Fibroblast of gingiva (primary cell): ENCODE data around the gene LPP.
A peak's percentile ranks its signal among the peaks of the same experiment; 100 is the strongest.

Experiments
- DNase-seq: peaks from one replicate; pipeline ENCODE4 v3.0.0-alpha.2; 2011; ENCODE audit warnings: low read depth

Gene LPP

DNA sequence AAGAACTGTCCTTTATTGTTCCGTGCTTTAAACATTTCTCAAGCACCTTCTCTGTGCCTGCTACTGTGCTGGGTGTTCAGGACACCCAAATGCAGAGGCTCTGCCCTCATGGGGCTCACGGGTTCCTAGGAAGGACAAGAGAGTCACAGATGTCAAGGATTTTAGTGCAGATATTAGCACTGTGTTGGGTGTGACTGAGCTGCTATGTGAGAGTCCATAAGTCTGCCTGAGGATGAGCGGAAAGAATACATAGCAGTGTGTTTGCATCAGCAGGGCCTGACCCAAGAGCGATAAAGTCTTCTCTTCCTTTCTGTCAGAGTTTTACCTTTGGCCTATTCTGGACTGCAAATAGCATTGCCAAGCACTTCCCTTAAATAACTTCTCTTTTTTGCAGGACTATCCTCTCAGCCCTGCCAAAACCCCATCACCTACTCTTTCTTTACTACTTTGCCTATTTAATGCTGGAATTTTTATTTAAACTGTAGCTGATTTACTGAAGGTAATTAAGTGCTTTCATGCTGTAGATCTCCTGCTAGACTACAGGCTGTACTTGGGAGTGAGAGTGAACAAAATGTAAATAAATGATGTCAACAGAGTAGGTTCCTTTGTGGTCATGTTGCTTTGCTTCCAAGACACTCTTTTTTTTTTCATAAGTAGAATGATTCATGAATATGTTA, 558.4 kb downstream of the LPP start:
- peak; percentile 68 for DNase-seq

DNA sequence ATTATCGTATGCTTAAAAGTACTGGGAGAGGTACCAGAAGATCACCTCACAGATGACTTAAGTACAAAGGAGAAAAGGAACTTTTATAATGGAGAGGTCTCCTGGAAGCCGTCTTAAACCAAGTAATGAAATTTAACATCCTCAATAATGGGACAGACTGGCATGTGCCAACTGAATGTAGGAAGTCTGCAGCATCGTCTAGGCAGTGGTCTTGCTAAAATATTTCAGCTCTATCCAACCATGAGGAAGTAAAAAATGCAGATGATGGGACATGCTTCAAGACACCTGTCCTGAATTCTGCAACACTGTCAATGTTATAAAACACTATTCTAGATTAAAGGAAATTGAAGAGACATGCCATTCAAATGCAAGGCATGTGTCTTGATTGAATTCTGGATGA, 559.0 kb downstream of the LPP start:
- DNase-seq, result no peak

DNA sequence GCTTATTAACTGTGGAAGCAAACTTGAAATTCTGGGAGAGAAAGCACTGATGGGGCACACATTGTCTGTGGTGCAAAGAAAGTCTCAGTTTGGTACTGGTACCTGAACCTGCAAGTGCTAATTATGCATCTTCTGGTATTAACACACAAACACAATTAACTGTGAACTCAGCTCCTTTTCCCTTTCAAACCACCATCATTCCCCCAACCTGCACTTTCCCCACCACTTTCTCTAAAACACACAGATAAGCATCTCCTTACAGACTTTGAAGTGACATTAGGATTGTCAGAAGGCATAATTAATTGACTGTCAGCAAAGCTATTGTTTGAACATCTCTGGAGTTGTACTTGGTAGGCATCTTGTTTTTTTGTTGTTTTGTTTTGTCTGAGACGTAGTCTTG, 565.6 kb downstream of the LPP start:
- DNase-seq, result no peak

DNA sequence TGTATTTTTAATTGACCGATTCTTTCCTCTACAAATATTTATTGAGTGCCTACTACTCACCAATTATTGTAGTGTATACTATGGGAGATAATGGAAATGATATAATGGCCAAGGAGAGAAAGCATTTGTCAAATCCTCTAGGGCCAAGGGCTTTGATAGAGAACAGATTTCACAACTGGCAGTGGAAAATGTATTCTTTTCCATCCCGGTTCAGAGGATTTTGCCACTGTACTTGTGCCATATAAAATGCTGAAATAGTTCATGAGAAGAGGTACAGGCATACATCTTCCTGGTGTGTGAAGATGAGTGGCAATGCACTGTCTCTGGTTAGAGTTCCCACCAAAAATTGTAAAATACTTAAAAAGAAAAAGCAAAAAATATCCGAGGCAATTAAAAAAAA, 566.3 kb downstream of the LPP start:
- no peak for DNase-seq

DNA sequence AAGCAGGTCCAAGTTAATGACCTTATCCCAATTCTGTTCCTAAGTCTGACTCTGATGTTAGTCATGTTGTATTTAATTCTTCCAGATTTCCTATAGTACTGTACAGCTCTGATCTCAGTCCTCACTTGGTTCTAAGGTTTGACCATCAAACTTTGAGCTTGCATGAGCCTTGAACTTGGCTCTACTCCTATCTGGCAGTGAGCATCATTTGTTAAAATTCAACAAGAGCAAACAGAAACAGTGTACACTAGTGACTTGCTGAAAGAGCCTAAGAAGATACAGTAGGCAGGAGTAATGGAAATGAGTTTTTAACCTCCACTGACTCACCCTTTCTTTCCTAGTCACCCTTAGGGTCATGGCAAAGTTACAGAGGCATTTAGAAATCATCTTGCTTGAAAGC, 566.7 kb downstream of the LPP start:
- DNase-seq, result peak; percentile 34

DNA sequence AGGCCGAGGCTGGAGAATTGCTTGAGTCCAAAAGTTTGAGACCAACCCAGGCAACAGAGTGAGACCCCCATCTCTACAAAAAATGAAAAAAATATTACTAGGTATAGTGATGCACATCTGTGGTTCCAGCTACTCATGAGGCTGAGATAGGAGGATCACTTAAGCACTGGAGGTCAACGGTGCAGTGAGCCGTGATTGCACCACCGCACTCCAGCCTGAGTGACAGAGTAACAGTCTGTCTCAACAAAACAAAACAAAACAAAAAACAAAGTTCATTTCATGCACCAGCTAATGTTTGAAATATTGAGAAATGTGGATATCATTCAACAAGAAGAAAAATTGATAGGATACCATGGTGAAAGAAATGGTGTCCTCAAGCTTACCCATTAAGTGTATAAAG, 567.4 kb downstream of the LPP start:
- no peak for DNase-seq

DNA sequence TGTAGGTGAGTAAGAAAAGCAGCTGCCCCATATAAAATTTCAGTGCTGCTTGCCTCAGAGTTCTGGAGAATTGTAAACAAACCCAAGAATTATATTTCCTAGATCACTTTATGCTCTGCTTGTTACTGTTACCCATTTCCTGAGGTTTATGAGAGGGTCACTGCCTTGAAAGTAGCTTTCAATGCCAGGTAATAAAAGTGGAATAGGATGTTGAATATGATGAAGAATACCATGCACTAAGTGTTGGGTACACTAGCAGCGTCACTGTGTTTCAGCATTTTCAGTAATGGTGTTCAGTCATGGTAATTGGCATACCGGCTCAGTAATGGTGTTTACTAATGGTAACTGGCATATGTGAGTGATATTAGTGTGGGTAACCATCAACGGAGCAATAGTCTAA, 568.0 kb downstream of the LPP start:
- DNase-seq, result no peak

DNA sequence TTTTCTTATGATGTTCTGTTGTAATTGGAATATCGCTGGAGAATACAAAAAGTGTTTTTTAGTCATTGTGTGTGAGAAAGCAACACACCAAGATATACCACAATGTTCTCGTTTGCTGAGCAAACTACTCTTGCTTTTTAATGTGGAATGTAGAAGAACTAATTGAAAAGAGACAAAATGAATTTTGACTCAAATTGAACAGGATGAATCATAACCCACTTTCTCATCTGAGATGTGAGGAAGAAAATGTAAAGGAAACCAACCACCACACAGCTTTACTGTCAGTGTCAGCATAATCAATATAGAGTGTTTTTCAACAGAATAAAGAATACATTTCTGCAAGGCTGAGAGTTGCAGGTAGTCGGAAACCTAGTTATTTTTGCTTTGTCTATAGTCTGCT, 569.0 kb downstream of the LPP start:
- DNase-seq, result no peak

DNA sequence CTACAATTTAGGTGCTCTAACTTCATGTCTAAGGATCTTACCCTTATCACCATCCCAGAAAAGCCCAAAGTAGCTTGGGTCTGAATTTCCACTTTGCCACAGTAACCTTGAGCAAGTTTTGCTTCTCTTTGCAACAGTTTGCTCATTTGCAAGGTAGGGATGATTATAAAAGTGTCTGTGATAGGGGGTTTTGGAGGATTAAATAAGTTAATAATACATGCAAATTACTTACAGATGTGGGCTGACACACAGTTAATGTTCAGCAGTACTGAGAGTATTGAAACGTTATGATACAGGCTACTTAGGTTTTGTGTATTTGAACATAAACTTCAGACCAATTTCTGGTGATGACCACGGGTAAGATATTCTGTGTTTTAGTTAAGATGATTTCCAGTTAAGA, 573.1 kb downstream of the LPP start:
- no peak for DNase-seq

DNA sequence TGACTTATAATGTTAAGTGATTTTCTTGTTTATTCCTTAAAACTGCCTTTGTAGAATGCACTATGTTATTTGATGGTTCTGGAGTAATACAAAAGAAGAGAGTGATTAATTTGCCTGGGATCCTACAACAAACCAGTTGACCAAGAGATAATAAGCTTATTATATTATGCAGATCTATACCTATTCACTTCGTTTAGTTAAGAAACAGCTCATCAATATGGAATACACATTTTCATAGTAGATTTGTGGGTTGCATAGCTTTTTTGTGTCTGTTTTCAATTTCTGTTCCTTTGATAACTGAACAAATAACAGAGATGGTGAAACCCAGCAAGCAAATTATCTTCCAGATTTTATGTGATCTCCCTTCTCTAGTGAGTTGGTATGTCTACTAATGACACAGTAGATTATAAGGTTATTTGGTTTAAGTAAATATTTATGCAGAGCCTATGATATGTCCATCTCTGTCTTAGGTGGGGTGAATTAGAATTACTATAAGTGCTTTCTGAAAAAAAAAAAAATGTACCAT, 574.5 kb downstream of the LPP start:
- no peak for DNase-seq

DNA sequence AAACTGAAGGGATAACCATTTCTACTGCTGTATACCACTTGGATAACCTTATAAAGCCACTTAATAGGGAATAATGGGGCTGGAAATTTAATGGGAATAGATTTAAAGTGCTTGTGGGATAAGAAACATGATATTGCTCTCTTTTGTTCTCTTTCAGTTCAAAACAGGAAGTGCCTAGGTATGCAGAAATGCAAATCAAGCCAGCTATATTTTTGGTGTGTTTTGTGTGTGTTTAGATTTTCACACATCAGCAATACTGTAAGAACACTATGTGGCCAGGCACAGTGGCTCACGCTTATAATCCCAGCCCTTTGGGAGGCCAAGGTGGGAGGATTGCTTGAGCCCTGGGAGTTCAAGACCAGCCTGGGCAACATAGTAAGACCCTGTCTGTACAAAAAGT, 575.5 kb downstream of the LPP start:
- no peak for DNase-seq

DNA sequence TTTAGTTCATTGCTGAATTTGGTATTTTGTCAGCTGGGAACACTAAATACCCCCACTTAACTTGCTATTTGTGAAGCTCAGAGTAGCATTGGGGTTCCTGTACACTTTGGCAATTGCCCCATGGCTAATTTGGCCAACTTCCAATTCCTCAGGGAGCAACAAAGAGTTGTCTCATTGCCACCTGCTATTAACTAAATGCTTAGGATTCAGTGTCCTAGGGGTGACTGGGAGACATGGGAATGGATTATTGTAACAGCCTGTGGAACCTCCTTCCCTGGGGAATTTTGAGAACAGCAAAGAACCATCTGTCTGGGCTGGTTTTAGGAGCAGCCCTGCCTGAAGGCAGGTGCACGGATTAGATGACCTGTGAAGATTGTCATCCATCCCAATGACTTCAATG, 580.4 kb downstream of the LPP start:
- DNase-seq, result peak; percentile 23

DNA sequence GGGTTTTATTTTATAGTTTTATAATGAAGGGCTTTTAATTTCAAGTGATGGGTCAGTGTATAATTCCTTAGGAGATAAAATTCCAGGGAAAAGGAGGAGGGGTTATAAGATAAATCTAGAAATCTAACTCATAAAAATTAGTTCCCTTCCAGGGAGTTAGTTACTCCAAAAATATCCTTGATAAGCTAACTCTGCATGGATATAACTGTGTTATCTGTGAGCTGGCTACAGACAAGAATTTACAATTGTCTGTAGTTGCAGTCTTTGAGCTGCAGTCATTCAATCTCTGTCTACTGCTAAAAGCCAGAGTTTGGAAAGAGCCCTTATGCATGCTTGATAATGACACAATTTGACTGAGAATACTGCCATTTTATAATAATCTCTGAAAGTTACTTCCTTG, 585.6 kb downstream of the LPP start:
- no peak for DNase-seq

DNA sequence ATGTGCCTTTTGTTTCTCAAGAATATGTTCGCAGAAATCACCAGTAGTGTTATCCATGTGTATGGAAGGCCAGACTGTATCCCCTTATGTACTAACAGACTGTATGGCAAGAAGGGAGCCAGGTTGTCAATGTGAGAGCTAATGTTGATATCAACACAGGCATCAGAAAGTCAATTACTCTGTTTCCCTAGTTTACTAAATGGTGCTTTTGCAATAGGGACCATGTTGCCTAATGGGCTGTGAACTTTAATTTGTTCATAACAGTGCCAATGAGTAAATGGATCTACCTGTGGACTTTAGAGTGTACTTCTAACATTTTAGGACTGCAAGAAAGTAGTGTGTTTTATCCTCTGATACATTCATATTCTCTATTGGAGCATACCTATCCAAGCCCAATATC, 586.1 kb downstream of the LPP start:
- no peak for DNase-seq

DNA sequence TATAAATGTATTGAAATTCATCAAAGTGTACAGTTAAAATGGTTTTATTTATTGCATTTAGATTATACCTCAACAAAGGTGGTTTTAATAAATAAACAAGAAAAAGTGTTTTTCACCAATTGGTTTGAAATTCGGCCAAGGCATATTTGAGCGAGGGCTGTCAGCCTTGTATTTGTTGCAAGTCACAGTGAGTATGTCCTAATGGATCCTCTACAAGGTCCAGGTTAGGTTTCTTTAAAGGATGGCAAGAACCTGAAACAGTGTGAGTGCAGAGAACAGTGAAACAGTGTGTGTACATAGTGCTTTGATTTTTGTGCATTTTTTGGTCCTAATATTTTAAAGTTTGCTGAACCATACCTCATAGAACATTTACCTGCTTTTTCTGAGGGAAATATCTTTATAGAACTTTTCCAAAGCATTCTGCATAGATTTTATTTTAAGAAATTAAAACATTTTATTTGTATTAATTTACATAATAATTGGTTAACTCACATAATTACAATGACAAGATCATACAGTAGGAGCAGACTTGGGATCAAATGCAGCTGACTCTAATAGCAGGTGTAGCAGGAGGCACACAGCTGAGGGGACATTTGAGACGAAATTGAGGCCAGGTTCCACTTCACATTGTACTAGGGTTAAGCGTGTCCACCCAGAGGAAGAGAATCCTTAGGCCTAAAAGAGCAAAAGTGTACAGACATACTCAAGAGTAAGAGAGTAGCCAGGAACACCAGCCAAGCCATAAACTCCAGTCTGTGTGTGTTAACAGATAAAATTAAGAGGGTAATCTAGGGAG, 589.0 kb downstream of the LPP start:
- no peak for DNase-seq

DNA sequence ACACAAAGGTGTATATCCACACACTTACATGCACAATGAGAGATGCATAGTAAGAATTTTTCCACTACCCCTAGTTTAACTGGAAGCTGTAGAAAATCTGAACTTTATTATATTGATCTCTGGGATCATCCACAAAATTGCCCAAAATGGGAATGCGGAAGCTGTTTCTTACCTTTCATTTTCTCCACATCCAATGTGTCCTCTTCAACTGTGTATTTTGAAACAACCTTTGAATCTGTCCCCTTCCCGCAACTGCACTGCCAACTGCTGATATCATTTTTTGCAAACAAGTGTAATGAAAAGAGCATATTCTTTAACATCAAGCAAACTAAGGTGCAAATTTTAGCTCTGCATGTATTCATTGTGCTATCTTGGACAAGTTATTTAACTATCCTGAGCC, 590.2 kb downstream of the LPP start:
- DNase-seq, result no peak

DNA sequence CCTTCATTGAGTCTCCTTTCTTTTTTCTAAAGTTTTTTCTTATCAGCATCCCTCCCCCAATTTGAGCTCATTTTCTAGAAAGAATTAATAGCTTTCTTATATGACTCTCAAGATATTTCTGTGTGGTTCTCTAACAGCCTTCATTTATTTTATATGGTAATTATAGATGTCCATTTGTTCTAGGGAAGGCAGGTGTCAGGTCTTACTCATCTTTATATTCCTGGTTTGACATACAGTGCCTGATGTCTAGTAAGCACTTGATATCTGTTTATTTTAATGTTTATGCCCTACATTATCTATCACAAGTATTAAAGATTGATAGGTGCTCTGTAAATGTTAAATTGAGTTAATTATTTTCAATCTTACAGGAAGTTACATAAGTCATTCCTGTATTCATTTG, 591.1 kb downstream of the LPP start:
- DNase-seq, result no peak

DNA sequence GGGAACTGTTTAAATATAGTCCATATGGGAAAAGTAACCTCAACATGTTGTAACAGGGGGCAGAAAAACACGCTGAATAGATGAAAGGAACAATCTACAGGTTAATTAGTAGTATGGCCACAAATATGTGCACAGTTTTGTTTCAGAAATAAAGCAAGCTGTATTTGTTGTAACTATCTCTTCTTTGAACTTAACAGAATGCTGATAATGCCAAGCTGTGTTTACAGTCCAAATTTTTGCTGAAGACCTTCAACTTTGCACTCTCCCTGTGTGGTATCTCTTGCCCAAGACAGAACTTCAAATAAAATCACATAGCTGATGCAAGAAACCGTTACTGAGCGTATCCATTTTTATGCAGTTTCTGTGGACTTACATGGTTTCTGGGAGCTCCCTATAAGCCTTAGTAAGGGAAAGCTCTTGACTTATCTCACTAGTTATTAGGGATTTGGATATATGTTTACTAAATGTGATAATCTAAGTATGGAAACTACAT, 592.4 kb downstream of the LPP start:
- peak; percentile 48 for DNase-seq

DNA sequence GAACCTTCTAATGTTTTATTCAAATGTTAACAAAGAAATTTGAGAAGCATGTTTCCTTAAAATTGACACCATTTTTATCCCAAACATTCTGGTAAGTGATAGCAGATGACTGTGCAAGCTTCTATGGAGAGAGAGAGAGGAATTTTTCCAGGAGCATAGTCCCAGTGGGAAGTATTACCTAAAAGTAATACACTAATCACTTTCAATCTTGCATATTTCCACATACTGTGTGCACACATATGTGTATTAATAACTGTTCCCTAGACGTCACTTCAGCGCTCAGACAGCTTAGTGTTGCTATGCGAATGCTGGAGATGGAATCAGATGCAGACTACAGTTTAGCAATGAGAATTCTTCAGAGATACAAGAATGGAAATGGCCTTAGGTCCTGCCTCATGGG, 593.5 kb downstream of the LPP start:
- DNase-seq, result peak; percentile 91

DNA sequence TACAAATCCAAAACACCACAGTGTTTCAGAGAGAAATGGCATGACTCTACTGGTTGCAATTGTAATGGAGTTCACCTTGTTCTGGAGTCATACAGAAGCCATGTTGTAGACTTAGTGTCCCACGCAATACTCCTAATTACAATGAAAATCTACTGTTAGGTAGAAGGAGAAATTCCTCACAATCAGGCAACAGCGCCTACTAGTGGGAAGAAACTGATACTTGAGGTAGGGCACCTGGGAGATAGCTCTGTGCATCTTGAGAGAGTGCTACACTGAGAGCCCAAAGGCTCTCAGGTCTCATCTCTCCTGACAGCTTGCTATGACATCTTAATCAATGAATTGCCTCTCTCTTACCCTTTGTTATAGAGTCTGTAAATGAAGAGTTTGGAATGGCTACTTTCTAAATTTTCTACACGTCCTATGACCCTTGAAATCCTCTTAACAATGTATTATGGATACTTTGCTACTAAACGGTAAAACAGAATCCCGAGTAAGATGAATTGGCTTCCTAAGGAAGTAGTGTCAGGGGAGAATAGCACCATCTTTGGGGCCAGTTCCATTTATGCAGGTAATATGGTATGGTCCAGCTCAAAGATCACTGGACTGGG, 595.2 kb downstream of the LPP start:
- no peak for DNase-seq

DNA sequence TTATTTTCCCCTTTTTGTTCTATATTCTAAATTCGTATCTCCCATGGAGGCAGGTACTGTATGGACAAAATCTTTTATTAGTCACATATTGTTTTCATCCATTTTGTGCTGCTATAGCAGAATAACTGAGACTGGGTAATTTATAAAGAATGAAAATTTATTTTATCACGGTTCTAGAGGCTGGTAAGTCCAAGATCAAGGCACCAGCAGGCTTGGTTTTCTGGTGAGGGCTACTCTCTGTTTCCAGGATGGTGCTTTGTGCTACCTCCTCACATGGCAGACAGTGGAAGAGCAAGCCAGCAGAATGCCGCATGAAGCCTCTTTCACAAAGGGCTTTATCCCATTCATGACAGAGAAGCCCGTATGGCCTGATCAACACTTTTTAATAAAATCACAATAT, 595.9 kb downstream of the LPP start:
- DNase-seq, result no peak

DNA sequence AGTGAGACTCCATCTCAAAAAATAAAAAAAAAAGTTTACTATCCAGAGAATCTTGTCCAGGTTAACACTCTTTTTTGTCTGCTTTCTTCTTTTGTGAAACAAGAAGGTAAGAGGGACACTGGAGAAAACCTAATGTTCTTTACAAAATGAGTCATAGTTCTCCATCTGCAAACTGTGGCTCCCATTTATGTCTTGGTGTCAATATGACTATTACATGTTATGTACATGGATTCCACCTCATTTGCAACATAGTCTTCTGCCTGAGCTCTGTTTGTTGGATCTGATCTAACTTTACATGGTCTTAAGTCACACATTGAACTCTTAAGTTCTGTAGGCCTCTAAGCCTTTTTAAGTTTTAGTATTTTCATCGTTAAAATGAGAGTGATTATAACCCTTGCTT, 596.7 kb downstream of the LPP start:
- no peak for DNase-seq

DNA sequence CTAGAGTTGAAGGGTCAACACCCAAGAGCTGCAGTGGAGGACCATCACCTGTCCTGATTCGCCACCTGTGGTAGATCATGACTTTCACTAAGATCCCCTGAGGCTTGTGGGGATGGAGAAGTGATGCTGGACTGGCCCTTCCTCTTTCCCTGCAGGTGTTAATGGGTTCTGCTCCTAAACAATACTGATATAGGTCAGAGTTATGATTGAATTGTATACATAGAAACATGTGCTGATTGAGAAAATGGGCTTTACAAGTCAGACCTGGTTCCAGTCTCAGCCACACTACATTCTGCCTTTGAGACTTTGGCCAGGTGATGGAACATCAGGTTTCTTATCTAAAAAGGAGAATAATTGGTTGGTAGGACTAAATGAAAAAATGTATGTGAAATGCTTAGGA, 598.9 kb downstream of the LPP start:
- DNase-seq, result no peak
